Body of pancreas (tissue), 4 donors: Measurements from ENCODE around the gene RELL2. TPM values are rescaled to one million over a fixed set of nuclear protein-coding genes. Genes with fewer than 3 reads are reported as not detected.

Source experiments
- ATAC-seq: fragments of 150-250 bp; one replicate; pipeline ENCODE4 v1.9.1; 2016
- DNase-seq, 4 donors: peaks; one replicate each; pipeline ENCODE4 v3.0.0-alpha.2; 2019
- H3K27ac ChIP-seq, 4 donors: fragments of 200-600 bp; sonication (generic); 1 replicate in 3 of 4; 2 replicates in 1 of 4; pipeline versions ENCODE4 v1.5.1 to v1.6.1; 2016 to 2019; ENCODE audit warnings: mild to moderate bottlenecking in 1 of 4, mixed read lengths in 1 of 4, moderate library complexity in 1 of 4
- H3K27me3 ChIP-seq, 2 donors: fragments of 200-600 bp; sonication (generic); one replicate each; pipeline ENCODE4 v1.6.0; 2016; ENCODE audit warnings: mild to moderate bottlenecking in 1 of 2
- H3K36me3 ChIP-seq, 2 donors: fragments of 200-600 bp; sonication (generic); replicated peaks in 1 of 2; 2 replicates each; pipeline ENCODE4 v1.5.1; 2016; ENCODE audit warnings: low read depth in 2 of 2; ENCODE audit not compliant: insufficient read depth in 1 of 2
- H3K4me1 ChIP-seq: fragments of 200-600 bp; sonication (generic); one replicate; pipeline ENCODE4 v1.6.0; 2016
- H3K4me3 ChIP-seq, 2 donors: fragments of 200-600 bp; sonication (generic); 1 replicate in 1 of 2; 2 replicates in 1 of 2; pipeline ENCODE4 v1.5.1; 2016 to 2019
- H3K9me3 ChIP-seq, 3 donors: fragments of 200-600 bp; sonication (generic); 1 replicate in 2 of 3; 2 replicates in 1 of 3; pipeline ENCODE4 v1.5.1; 2016
- POLR2A ChIP-seq, 3 donors: fragments of 450-650 bp; IDR thresholded peaks; one replicate each; pipeline ENCODE4 v1.6.1; 2016; ENCODE audit warnings: antibody characterized with exemption in 3 of 3, mild to moderate bottlenecking in 2 of 3
- WGBS, 2 donors: methylation state at CpG; one replicate each; pipeline ENCODE4 v1.1.5; 2017; 5-methylcytosine and 5-hydroxymethylcytosine counted together
- intact Hi-C: fragments of 100-400 bp; cut with DNase I; formaldehyde crosslinking; loops from one replicate; pipeline ENCODE4 v1.15.1; 2023
- total RNA-seq, 2 donors: library from RNA; depleted of rRNA; stranded (reverse); fragments of >200 nt; gene quantifications; one replicate each; pipeline ENCODE4 v1.1.0, GENCODE V29; 2016
- TF ChIP-seq, protein P1 (sequence below), 7 experiments: fragments of 450-650 bp in 4 of 7; fragments of 200-600 bp in 3 of 7; sonication (generic) in 3 of 7; IDR thresholded peaks; one replicate each; pipeline ENCODE4 v1.5.1; 2016 to 2019; ENCODE audit warnings: antibody characterized with exemption in 7 of 7

The RELL2 gene, protein sequence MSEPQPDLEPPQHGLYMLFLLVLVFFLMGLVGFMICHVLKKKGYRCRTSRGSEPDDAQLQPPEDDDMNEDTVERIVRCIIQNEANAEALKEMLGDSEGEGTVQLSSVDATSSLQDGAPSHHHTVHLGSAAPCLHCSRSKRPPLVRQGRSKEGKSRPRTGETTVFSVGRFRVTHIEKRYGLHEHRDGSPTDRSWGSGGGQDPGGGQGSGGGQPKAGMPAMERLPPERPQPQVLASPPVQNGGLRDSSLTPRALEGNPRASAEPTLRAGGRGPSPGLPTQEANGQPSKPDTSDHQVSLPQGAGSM
- 1 to 10 TPM; 2.9 to 8.9 TPM for total RNA-seq

DNA sequence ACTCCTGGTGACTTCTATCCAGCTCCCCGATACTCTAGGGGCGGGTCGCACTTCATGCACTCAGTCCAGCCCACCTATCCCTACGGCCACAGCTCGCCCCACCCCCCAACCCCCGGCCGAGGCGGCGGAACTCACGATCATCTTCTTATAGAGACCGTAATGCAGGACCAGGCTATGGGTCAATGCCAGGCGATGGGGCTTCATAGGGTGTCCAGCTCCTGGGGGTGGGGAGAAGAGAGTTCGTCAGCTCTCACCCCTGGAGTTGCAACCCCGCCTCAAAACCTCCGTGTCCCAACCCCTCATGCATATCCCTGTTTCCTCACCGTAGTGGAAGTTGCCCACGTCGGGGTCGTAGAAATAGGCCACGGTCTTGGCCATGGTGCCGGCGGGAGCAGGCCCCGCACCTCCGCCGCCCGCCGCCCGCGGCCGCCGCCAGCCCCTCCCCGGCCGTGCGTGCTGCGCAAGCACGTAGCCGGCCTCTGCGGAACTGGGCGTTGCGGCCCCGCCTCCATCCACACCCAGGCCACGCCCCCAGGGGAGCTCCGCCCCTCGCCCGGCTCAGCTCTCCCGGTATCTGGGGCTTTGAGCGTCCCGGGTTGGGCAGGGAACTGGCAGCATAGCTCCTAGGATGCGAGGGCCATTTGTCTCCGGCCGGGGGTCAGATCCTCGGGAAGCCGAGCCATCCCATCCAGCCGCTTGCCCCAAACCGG is at the start of gene RELL2, which contains the start of gene HDAC3:
TSS of gene RELL2 (plus strand) at position 585 of the 710 bp plus-strand sequence. CDS start 1,229 bp downstream, outside the sequence.
TSS of gene HDAC3 (minus strand) at position 437 of the 710 bp plus-strand sequence. CDS start at position 378, 59 bp downstream.
- peak; percentile 94 to 96 (median 96) for DNase-seq
- peak; percentile 97 for ATAC-seq
- WGBS, 2 donors = 0 to 1% methylated on average over 7 to 40 of the region's 55 CpGs

DNA sequence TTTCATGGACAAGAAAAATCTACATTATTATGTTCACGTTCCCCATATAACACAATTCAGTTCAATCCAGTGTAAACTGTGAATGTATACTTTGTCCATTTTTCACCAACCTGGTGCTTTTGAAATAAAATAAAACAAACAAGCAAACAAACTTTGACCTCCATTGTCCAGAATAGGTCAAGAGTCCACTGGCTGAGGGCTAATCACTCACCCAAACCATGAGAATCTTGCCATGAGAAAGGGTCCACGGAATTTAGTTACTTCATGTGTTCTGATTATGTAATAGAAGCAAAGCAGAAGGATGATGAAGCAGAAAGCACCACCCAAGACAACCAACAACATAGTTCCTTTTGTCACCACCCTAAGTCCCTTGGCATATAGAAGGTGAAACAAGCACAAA is 46.7 kb upstream of the RELL2 start:
- no peak for DNase-seq
- ATAC-seq = no peak
- TF ChIP-seq POLR2A (IDR thresholded peaks at IDR 0.05) = no peak
- TF ChIP-seq, protein P1, sequence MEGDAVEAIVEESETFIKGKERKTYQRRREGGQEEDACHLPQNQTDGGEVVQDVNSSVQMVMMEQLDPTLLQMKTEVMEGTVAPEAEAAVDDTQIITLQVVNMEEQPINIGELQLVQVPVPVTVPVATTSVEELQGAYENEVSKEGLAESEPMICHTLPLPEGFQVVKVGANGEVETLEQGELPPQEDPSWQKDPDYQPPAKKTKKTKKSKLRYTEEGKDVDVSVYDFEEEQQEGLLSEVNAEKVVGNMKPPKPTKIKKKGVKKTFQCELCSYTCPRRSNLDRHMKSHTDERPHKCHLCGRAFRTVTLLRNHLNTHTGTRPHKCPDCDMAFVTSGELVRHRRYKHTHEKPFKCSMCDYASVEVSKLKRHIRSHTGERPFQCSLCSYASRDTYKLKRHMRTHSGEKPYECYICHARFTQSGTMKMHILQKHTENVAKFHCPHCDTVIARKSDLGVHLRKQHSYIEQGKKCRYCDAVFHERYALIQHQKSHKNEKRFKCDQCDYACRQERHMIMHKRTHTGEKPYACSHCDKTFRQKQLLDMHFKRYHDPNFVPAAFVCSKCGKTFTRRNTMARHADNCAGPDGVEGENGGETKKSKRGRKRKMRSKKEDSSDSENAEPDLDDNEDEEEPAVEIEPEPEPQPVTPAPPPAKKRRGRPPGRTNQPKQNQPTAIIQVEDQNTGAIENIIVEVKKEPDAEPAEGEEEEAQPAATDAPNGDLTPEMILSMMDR (IDR thresholded peaks at IDR 0.05) = no peak
- Histone ChIP-seq H3K36me3 (peaks cover 0 to 11% of the 10 kb centered on the region in 2 donors), H3K27ac (no peak overlapping the region), H3K27me3 (no peaks in the 10 kb centered on the region), H3K4me3 (no peak overlapping the region), H3K4me1 (peaks cover 10% of the 10 kb centered on the region), H3K9me3 (no peaks in the 10 kb centered on the region)
- WGBS, 2 donors = 46 to 60% methylated on average over 2 of the region's 2 CpGs
- intact Hi-C loops = no loop called here

More for the DNA sequence above, at the start of gene RELL2, which contains the start of gene HDAC3:
- Histone ChIP-seq H3K4me3 (peak within 1 kb of the TSS; percentile 67 to 95), H3K27ac (peak within 1 kb of the TSS; percentile 66 to 78 (median 68)), H3K36me3 (no peaks in the 10 kb centered on the region), H3K4me1 (peaks cover 29% of the 10 kb centered on the region), H3K9me3 (no peaks in the 10 kb centered on the region), H3K27me3 (no peaks in the 10 kb centered on the region)
- intact Hi-C loops = no loop called here
- TF ChIP-seq, protein P1 (IDR thresholded peaks at IDR 0.05) = peak in 1 of 7 experiments; percentile 11
- peak; percentile 62 to 82 (median 78) for TF ChIP-seq POLR2A (IDR thresholded peaks at IDR 0.05)

DNA sequence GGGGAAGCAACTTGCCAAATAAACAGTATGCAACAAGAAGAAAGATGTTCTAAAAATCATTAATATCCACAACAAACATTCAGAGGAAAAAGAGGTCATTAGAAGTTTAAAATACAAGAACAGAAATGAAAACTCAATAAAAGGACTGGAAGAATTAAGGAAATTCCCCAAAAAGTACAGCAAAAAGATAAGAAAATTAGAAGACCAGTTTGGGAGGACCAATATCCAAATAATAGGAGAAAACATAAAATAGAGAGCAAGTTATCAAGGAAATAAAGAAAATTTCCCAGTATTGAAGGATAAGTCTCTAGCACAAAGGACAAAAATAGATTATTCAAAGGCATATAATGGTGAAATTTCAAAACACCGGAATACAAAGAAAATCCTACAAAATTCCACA is 39.9 kb upstream of the RELL2 start:
- TF ChIP-seq, protein P1 (IDR thresholded peaks at IDR 0.05) = no peak
- TF ChIP-seq POLR2A (IDR thresholded peaks at IDR 0.05) = no peak
- WGBS, 2 donors = 96 to 100% methylated on average over 1 of the region's 1 CpG
- intact Hi-C loops = no loop called here
- DNase-seq (no peak), ATAC-seq (no peak)
- no peak overlapping the region for H3K4me3 ChIP-seq
- peaks cover 12% of the 10 kb centered on the region for H3K4me1 ChIP-seq
- H3K27me3 ChIP-seq = no peaks in the 10 kb centered on the region
- H3K27ac ChIP-seq = peak overlapping the region in 1 of 4 donors; percentile 5
- H3K36me3 ChIP-seq = no peaks in the 10 kb centered on the region
- no peaks in the 10 kb centered on the region for H3K9me3 ChIP-seq

DNA sequence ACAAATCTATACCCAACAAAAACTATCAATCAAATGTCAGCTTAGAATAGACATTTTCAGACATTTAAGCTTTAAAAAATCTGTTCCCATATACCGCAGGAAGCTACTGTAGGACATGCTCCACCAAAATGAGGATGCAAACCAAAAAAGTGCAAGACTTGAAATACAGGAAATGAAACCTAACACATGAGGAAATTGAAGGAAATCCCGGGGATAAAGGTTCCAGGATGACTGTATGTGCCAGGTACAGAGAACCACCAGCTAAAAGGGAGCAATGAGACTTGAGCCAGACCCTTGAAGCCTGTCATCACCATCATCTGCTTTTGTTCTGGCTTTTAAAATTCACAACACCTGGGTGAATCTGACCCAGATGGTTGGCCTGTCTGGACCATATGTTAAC is 39.4 kb upstream of the RELL2 start:
- Histone ChIP-seq H3K36me3 (no peaks in the 10 kb centered on the region), H3K4me1 (peaks cover 9% of the 10 kb centered on the region), H3K27me3 (no peaks in the 10 kb centered on the region), H3K4me3 (no peak overlapping the region), H3K9me3 (no peaks in the 10 kb centered on the region), H3K27ac (peak overlapping the region in 1 of 4 donors; percentile 5)
- intact Hi-C loops = no loop called here
- ATAC-seq (peak; percentile 9), DNase-seq (no peak)
- 66 to 74% methylated on average over 2 of the region's 2 CpGs for WGBS, 2 donors
- TF ChIP-seq, protein P1 (IDR thresholded peaks at IDR 0.05) = no peak
- TF ChIP-seq POLR2A (IDR thresholded peaks at IDR 0.05) = no peak
